Measurements from ENCODE around the gene ANK3. TPM values are rescaled to one million over a fixed set of nuclear protein-coding genes. Genes with fewer than 3 reads are reported as not detected.

Gene ANK3
- polyA plus RNA-seq, 1 donor (not counting 4 experiments of a cell fraction or from before 2014, with no cell fraction given): 8.3 TPM

- no peaks in the 10 kb centered on the region for H3K27me3 ChIP-seq (ENCODE audit: control insufficient read depth, extremely low read depth, insufficient read depth, low read length)
- no peaks in the 10 kb centered on the region for H4K20me1 ChIP-seq (ENCODE audit: control insufficient read depth, extremely low read depth, insufficient read depth, low read length)
- H3K4me1 ChIP-seq (ENCODE audit: control insufficient read depth, extremely low read depth, insufficient read depth, low read length): no peaks in the 10 kb centered on the region
- H2AFZ ChIP-seq (ENCODE audit: control insufficient read depth, low read length): no peak overlapping the region
- H3K9me1 ChIP-seq (ENCODE audit: control insufficient read depth, extremely low read depth, insufficient read depth, low read length): no peaks in the 10 kb centered on the region
- no peaks in the 10 kb centered on the region for H3K9me3 ChIP-seq (ENCODE audit: control insufficient read depth, low read depth, low read length)
- FAIRE-seq: no peak
- dilution Hi-C loops (cut with MboI; ENCODE audit: extremely low pct_ligation_motif_present, low sequenced_read_pairs): no loop called here
- H3K4me3 ChIP-seq (ENCODE audit: control insufficient read depth in 2 of 3, extremely low read depth in 1 of 3, insufficient read depth in 2 of 3, low read depth in 1 of 3, low read length in 3 of 3): no peak overlapping the region
- H3K9ac ChIP-seq (ENCODE audit: control insufficient read depth, extremely low read depth, insufficient read depth, low read length): no peak overlapping the region
- DNase-seq (ENCODE audit: low read depth, low spot score): no peak
- H3K36me3 ChIP-seq (ENCODE audit: control insufficient read depth in 2 of 2, extremely low read depth in 1 of 2, insufficient read depth in 2 of 2, low read length in 2 of 2): no peaks in the 10 kb centered on the region
- TF ChIP-seq CTCF (optimal IDR thresholded peaks at IDR 0.05 in 1 of 3, IDR thresholded peaks at IDR 0.05 in 1 of 3, conservative IDR thresholded peaks at IDR 0.05 in 1 of 3; ENCODE audit: extremely low read depth in 1 of 3, insufficient read depth in 2 of 3, low read length in 3 of 3) (no peak), EZH2 (IDR thresholded peaks at IDR 0.05; ENCODE audit: low read length) (no peak)
- H3K4me2 ChIP-seq (ENCODE audit: control insufficient read depth, extremely low read depth, insufficient read depth, low read depth, low read length): no peak overlapping the region
- H3K79me2 ChIP-seq (ENCODE audit: control insufficient read depth, insufficient read depth, low read length): no peaks in the 10 kb centered on the region
- no peak overlapping the region for H3K27ac ChIP-seq (ENCODE audit: control insufficient read depth, insufficient read depth, low read length)
Observed at GRCh38 chr10:60351191-60351853, 38.4 kb downstream of the ANK3 start.

- Histone ChIP-seq H3K4me1 (ENCODE audit: control insufficient read depth, extremely low read depth, insufficient read depth, low read length) (no peaks in the 10 kb centered on the region), H3K27ac (ENCODE audit: control insufficient read depth, insufficient read depth, low read length) (no peak overlapping the region), H3K9me3 (ENCODE audit: control insufficient read depth, low read depth, low read length) (no peaks in the 10 kb centered on the region), H3K4me3 (ENCODE audit: control insufficient read depth in 2 of 3, extremely low read depth in 1 of 3, insufficient read depth in 2 of 3, low read depth in 1 of 3, low read length in 3 of 3) (no peak overlapping the region), H3K36me3 (ENCODE audit: control insufficient read depth in 2 of 2, extremely low read depth in 1 of 2, insufficient read depth in 2 of 2, low read length in 2 of 2) (no peaks in the 10 kb centered on the region), H3K9me1 (ENCODE audit: control insufficient read depth, extremely low read depth, insufficient read depth, low read length) (no peaks in the 10 kb centered on the region), H4K20me1 (ENCODE audit: control insufficient read depth, extremely low read depth, insufficient read depth, low read length) (no peaks in the 10 kb centered on the region), H3K79me2 (ENCODE audit: control insufficient read depth, insufficient read depth, low read length) (no peaks in the 10 kb centered on the region), H3K4me2 (ENCODE audit: control insufficient read depth, extremely low read depth, insufficient read depth, low read depth, low read length) (no peak overlapping the region), H2AFZ (ENCODE audit: control insufficient read depth, low read length) (no peak overlapping the region), H3K27me3 (ENCODE audit: control insufficient read depth, extremely low read depth, insufficient read depth, low read length) (no peaks in the 10 kb centered on the region), H3K9ac (ENCODE audit: control insufficient read depth, extremely low read depth, insufficient read depth, low read length) (no peak overlapping the region)
- FAIRE-seq: no peak
- no peak for TF ChIP-seq CTCF (optimal IDR thresholded peaks at IDR 0.05 in 1 of 3, IDR thresholded peaks at IDR 0.05 in 1 of 3, conservative IDR thresholded peaks at IDR 0.05 in 1 of 3; ENCODE audit: extremely low read depth in 1 of 3, insufficient read depth in 2 of 3, low read length in 3 of 3)
- no peak for TF ChIP-seq EZH2 (IDR thresholded peaks at IDR 0.05; ENCODE audit: low read length)
- DNase-seq (ENCODE audit: low read depth, low spot score): no peak
- dilution Hi-C loops (cut with MboI; ENCODE audit: extremely low pct_ligation_motif_present, low sequenced_read_pairs): no loop called here
Observed at GRCh38 chr10:60350400-60350799, 39.3 kb downstream of the ANK3 start.

Data from keratinocyte (primary cell).